ENCODE measurements around the gene DNAH2. TPM values are rescaled to one million over a fixed set of nuclear protein-coding genes. Genes with fewer than 3 reads are reported as not detected.
A peak's percentile ranks its signal among the peaks of the same experiment; 100 is the strongest.

The DNAH2 gene
- total RNA-seq, 1 experiment from 2014 or later = 0.26 TPM

- H3K4me3 Mint-ChIP-seq (ENCODE audit: low read depth, unreplicated experiment) = no peak overlapping the region
- no TSS peak for BruUV-seq (replicated peaks)
- CTCF ChIA-PET = interaction anchor here (0.7 kb wide), 1 partner anchor 725 kb away, joined by 3 read pairs; no protein-coding TSS in a partner anchor
- H3K4me1 Mint-ChIP-seq (ENCODE audit: low read depth, unreplicated experiment) = peaks cover 11% of the 10 kb centered on the region
- TF ChIP-seq CTCF (IDR thresholded peaks at IDR 0.05; ENCODE audit: unreplicated experiment) = no peak
- DNase-seq = no peak
- H3K9me3 Mint-ChIP-seq (ENCODE audit: low read depth, unreplicated experiment) = no peaks in the 10 kb centered on the region
- intact Hi-C loops (cut with micrococcal nuclease; ENCODE audit: unreplicated experiment) = no loop called here
- H3K36me3 Mint-ChIP-seq (ENCODE audit: insufficient read depth, unreplicated experiment) = peaks cover 9% of the 10 kb centered on the region
- peaks cover 97% of the 10 kb centered on the region for H3K27me3 Mint-ChIP-seq (ENCODE audit: unreplicated experiment)
- H3K27ac Mint-ChIP-seq (ENCODE audit: unreplicated experiment) = no peak overlapping the region
These were observed 5.3 kb upstream of the DNAH2 start for GRCh38 chr17:7712111-7712771.

- CTCF ChIA-PET = interaction anchor here (0.6 kb wide), 1 partner anchor 9 kb away, joined by 3 read pairs; no protein-coding TSS in a partner anchor
- no TSS peak for BruUV-seq (replicated peaks)
- H3K36me3 Mint-ChIP-seq (ENCODE audit: insufficient read depth, unreplicated experiment) = peaks cover 20% of the 10 kb centered on the region
- H3K9me3 Mint-ChIP-seq (ENCODE audit: low read depth, unreplicated experiment) = no peaks in the 10 kb centered on the region
- peaks cover 97% of the 10 kb centered on the region for H3K27me3 Mint-ChIP-seq (ENCODE audit: unreplicated experiment)
- no peak overlapping the region for H3K27ac Mint-ChIP-seq (ENCODE audit: unreplicated experiment)
- H3K4me3 Mint-ChIP-seq (ENCODE audit: low read depth, unreplicated experiment) = no peak overlapping the region
- peaks cover 17% of the 10 kb centered on the region for H3K4me1 Mint-ChIP-seq (ENCODE audit: low read depth, unreplicated experiment)
- no peak for DNase-seq
- intact Hi-C loops (cut with micrococcal nuclease; ENCODE audit: unreplicated experiment) = no loop called here
- TF ChIP-seq CTCF (IDR thresholded peaks at IDR 0.05; ENCODE audit: unreplicated experiment) = no peak
These were observed 3.8 kb upstream of the DNAH2 start for GRCh38 chr17:7713782-7714181.

GRCh38 chr17:7714721-7715594, 2.6 kb upstream of the DNAH2 start:
- no peak overlapping the region for H3K4me3 Mint-ChIP-seq (ENCODE audit: low read depth, unreplicated experiment)
- no peak for DNase-seq
- intact Hi-C loops (cut with micrococcal nuclease; ENCODE audit: unreplicated experiment) = no loop called here
- H3K27me3 Mint-ChIP-seq (ENCODE audit: unreplicated experiment) = peaks cover 99% of the 10 kb centered on the region
- no peak for TF ChIP-seq CTCF (IDR thresholded peaks at IDR 0.05; ENCODE audit: unreplicated experiment)
- H3K27ac Mint-ChIP-seq (ENCODE audit: unreplicated experiment) = no peak overlapping the region
- CTCF ChIA-PET = interaction anchor here (0.6 kb wide), 1 partner anchor 57 kb away, joined by 3 read pairs; no protein-coding TSS in a partner anchor
- H3K4me1 Mint-ChIP-seq (ENCODE audit: low read depth, unreplicated experiment) = peaks cover 17% of the 10 kb centered on the region
- no TSS peak for BruUV-seq (replicated peaks)
- no peaks in the 10 kb centered on the region for H3K9me3 Mint-ChIP-seq (ENCODE audit: low read depth, unreplicated experiment)
- peaks cover 20% of the 10 kb centered on the region for H3K36me3 Mint-ChIP-seq (ENCODE audit: insufficient read depth, unreplicated experiment)

- peak overlapping the region; percentile 78 for H3K4me3 Mint-ChIP-seq (ENCODE audit: low read depth, unreplicated experiment)
- intact Hi-C loops (cut with micrococcal nuclease; ENCODE audit: unreplicated experiment) = no loop called here
- H3K27me3 Mint-ChIP-seq (ENCODE audit: unreplicated experiment) = peaks cover 99% of the 10 kb centered on the region
- peak overlapping the region; percentile 36 for H3K27ac Mint-ChIP-seq (ENCODE audit: unreplicated experiment)
- BruUV-seq (replicated peaks) = no TSS peak
- CTCF ChIA-PET = interaction anchor here (0.7 to 1.6 kb wide), 2 partner anchors 29 to 66 kb away, joined by 4 to 9 read pairs; partner anchors contain the start of gene TP53
- peaks cover 17% of the 10 kb centered on the region for H3K4me1 Mint-ChIP-seq (ENCODE audit: low read depth, unreplicated experiment)
- DNase-seq = no peak
- H3K9me3 Mint-ChIP-seq (ENCODE audit: low read depth, unreplicated experiment) = no peaks in the 10 kb centered on the region
- no peak for TF ChIP-seq CTCF (IDR thresholded peaks at IDR 0.05; ENCODE audit: unreplicated experiment)
- peaks cover 20% of the 10 kb centered on the region for H3K36me3 Mint-ChIP-seq (ENCODE audit: insufficient read depth, unreplicated experiment)
These were observed 1.3 kb upstream of the DNAH2 start for GRCh38 chr17:7715936-7716886.
